NAMALWA (cell line): ENCODE measurements around the gene CDC42EP1.

Experiments
- DNase-seq: peaks from one replicate; pipeline ENCODE4 v3.0.0-alpha.2; 2015; ENCODE audit warnings: low spot score

CDC42EP1 gene

DNA sequence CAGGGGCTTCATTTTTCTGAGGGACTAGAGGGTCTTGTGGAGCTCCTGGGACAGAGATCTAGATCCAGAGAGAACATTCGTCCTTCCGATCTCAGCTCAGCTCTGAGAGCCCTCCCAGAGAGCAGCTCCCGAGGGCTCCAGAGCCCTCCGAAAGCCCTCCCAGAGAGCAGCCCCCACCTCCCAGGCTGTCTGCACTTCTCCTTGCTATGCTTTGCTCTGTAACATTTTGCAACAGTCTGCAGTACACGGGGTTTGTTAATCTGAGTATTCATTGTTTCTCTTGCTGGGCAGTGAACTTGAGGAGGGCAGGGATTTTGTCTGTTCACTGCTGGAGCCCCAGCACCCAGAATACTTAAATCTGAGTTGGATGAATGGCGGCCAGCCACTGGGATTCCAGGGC is 50.9 kb downstream of the CDC42EP1 start:
- DNase-seq: no peak

DNA sequence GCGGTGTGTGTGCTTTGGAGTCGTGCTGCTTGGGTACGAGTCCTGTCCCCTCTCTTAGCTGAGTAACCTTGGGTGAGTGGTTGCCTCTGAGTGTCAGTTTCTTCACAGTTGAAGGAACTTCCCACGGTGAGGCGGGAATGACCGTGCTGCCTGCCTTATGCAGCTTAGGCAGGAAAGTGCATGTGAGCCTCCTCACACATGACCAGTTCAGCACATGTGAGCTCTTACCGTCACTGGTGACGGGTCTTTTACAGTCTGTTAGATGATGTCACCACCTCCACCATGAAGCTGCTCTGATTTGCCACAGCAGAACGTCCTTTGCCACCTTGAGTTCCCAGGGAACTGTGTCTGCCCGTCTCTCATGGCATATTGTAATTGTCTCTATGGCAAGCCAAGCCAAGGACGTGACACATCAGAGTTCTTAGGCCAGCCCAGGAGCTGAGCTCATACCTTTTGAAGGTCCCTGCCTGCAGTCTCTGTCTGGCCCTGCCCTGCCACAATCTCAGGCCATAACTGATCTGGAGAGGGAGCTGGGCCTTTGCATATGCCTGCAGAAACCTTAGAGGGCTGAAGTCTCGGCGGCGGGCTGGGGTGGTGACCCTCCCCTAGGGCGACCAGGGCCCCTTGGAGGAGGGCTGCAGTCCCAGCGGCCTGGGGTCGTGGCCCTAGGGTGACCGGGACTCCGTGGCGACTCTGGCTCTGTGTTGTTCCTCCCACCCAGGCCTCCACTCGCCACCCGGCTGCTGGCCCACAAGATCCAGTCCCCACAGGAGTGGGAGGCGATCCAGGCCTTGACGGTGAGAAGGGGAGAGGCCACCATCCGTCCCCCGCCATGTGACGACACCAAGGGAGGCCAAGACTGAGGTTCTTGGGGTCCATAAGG is 56.2 kb downstream of the CDC42EP1 start:
- DNase-seq: peak; percentile 51

DNA sequence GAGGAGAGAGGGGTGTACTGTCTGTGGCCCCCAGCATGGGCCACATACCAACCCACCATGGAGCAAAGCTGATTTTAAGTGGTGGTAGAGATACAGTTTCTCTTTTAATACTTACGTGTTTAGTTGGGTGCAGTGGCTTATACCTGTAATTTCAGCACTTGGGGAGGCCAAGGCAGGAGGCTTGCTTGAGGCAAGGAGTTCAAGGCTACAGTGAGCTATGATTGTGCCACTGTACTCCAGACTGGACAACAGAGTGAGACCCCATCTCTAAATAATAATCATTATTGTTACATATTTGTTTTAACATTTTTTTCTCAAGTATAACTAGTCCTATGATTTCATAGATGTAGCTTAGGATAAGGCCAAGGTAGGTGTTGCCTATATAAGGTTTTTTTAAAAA is 57.2 kb downstream of the CDC42EP1 start:
- DNase-seq: no peak

DNA sequence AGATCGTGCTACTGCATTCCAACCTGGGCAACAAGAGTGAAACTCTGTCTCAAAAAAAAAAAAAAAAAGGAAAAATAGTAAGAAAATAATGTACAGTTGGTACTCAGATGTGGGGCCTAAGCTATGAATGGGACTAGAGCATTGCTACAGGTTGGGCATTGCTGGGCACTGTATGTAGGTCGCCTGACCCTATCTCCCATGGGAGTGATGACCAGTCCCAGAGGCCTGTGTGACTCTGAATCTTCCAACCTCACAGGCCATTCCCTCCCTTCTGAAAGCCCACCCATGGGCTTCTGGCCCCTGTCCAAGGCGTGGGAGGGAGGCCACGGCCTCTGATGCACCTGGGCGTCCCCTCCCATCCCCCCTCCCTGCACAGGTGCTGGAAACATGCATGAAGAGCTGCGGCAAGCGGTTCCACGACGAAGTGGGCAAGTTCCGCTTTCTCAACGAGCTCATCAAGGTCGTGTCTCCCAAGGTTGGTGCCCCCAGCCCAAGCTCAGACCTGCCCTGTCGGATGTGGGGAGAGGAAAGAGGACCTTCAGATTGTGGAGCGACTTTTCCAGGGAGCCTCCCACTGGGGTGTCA is 57.9 kb downstream of the CDC42EP1 start:
- DNase-seq: peak; percentile 60

DNA sequence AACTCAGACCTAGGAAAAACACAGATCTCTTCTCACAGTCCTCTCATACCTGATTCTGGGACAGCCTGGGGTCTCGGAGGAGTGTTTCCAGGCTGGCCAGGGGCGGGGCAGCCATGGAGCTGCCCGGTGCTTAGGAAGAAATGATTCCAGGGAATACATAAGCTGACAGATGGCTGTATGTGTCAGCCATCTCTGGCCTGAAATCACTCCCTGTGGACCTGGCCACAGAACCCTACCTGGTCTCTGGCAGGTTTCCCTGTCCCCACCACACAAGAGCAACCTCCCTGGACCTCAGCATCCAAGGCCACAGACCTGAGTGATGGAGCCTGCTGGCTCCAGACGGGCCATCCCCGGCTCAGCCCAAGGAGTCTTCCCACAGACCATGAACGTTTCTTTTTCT is 58.4 kb downstream of the CDC42EP1 start:
- DNase-seq: no peak
